ENCODE measurements around the gene GAL3ST2.
"Not testable (repeated sequence)": the region's sequence is repeated elsewhere in the genome, so short reads cannot be mapped to it uniquely, and the experiment has no call there.

GAL3ST2 gene

GRCh38 chr2:241818943-241819270, 42.3 kb downstream of the GAL3ST2 start:
- no peak overlapping the region for H3K4me3 ChIP-seq (ENCODE audit: low read depth, low read length)
- TF ChIP-seq, protein P1, sequence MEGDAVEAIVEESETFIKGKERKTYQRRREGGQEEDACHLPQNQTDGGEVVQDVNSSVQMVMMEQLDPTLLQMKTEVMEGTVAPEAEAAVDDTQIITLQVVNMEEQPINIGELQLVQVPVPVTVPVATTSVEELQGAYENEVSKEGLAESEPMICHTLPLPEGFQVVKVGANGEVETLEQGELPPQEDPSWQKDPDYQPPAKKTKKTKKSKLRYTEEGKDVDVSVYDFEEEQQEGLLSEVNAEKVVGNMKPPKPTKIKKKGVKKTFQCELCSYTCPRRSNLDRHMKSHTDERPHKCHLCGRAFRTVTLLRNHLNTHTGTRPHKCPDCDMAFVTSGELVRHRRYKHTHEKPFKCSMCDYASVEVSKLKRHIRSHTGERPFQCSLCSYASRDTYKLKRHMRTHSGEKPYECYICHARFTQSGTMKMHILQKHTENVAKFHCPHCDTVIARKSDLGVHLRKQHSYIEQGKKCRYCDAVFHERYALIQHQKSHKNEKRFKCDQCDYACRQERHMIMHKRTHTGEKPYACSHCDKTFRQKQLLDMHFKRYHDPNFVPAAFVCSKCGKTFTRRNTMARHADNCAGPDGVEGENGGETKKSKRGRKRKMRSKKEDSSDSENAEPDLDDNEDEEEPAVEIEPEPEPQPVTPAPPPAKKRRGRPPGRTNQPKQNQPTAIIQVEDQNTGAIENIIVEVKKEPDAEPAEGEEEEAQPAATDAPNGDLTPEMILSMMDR (IDR thresholded peaks at IDR 0.05; ENCODE audit: low read depth, low read length), result no peak

DNA sequence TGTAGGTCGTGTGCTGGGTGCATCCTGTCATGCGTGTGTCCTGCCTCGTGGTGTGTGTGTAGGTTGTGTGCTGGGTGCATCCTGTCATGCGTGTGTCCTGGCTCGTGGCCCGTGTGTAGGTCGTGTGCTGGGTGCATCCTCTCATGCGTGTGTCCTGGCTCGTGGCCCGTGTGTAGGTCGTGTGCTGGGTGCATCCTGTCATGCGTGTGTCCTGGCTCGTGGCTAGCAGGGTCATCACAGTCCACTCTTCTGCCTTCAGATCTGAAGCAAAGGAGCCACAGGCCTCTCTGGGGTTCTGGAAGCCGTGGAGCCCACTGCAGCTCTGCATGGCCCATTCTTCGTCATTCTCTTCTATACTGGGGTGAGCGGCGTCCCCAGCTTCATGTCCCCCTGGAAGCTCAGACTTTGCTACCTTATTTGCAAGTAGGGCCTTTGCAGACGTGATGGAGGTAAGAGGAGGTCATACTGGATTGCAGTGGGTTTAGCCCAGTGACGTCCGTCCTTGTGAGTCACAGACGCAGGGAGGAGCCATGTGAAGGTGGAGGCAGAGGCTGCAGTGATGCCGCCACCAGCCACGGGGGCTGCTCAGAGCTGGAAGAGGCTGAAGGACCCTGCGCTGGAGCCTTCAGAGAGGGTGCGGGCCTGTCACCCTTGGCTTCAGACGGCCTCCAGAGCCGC, 43.5 kb downstream of the GAL3ST2 start:
- not testable (repeated sequence) for H3K4me3 ChIP-seq (ENCODE audit: low read depth, low read length)

- TF ChIP-seq, protein P1 (IDR thresholded peaks at IDR 0.05; ENCODE audit: low read depth, low read length), result no peak
These were observed 44.2 kb downstream of the GAL3ST2 start for GRCh38 chr2:241820625-241821384.

GRCh38 chr2:241821460-241822263, 45.0 kb downstream of the GAL3ST2 start:
- TF ChIP-seq, protein P1 (IDR thresholded peaks at IDR 0.05; ENCODE audit: low read depth, low read length), result no peak

More at GRCh38 chr2:241820625-241821384, 44.2 kb downstream of the GAL3ST2 start:
- no peak overlapping the region for H3K4me3 ChIP-seq (ENCODE audit: low read depth, low read length)

GRCh38 chr2:241822264-241822623, 45.6 kb downstream of the GAL3ST2 start:
- H3K4me3 ChIP-seq (ENCODE audit: low read depth, low read length), result no peak overlapping the region
- TF ChIP-seq, protein P1 (IDR thresholded peaks at IDR 0.05; ENCODE audit: low read depth, low read length), result no peak

More at GRCh38 chr2:241821460-241822263, 45.0 kb downstream of the GAL3ST2 start:
- H3K4me3 ChIP-seq (ENCODE audit: low read depth, low read length), result no peak overlapping the region

- not testable (repeated sequence) for H3K4me3 ChIP-seq (ENCODE audit: low read depth, low read length)
These were observed 47.2 kb downstream of the GAL3ST2 start for GRCh38 chr2:241823531-241824437.

- TF ChIP-seq, protein P1 (IDR thresholded peaks at IDR 0.05; ENCODE audit: low read depth, low read length), result no peak
- no peak overlapping the region for H3K4me3 ChIP-seq (ENCODE audit: low read depth, low read length)
These were observed 50.8 kb downstream of the GAL3ST2 start for GRCh38 chr2:241827394-241827793.

Measured in WI38 (cell line).